Measurements from ENCODE around the gene LTBP2.
"Not testable (repeated sequence)": the region's sequence is repeated elsewhere in the genome, so short reads cannot be mapped to it uniquely, and the experiment has no call there.

The LTBP2 gene

DNA sequence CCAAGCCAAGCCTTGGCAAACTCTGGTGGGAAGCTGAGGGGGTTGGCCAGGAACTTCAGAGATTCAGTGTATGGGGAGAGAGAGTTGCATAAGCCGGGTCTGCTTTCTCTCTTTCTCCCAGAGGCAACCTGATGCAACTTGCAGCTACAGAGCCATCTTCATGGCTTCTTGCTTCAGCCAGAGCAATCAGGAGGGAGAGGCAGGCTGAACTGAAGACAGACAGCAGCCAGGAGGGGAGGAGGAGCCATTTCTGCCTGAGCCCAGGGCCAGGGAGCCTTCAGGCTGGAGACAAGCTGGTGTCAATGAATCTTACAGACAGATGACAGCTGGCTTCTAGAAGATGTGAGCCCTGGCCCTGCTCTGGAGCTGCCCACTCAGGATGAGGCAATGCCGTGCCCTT lies 137.7 kb downstream of the LTBP2 start:
- no peak for DNase-seq

- DNase-seq = no peak
Measured at GRCh38 chr14:74472601-74473000, 139.4 kb downstream of the LTBP2 start.

DNA sequence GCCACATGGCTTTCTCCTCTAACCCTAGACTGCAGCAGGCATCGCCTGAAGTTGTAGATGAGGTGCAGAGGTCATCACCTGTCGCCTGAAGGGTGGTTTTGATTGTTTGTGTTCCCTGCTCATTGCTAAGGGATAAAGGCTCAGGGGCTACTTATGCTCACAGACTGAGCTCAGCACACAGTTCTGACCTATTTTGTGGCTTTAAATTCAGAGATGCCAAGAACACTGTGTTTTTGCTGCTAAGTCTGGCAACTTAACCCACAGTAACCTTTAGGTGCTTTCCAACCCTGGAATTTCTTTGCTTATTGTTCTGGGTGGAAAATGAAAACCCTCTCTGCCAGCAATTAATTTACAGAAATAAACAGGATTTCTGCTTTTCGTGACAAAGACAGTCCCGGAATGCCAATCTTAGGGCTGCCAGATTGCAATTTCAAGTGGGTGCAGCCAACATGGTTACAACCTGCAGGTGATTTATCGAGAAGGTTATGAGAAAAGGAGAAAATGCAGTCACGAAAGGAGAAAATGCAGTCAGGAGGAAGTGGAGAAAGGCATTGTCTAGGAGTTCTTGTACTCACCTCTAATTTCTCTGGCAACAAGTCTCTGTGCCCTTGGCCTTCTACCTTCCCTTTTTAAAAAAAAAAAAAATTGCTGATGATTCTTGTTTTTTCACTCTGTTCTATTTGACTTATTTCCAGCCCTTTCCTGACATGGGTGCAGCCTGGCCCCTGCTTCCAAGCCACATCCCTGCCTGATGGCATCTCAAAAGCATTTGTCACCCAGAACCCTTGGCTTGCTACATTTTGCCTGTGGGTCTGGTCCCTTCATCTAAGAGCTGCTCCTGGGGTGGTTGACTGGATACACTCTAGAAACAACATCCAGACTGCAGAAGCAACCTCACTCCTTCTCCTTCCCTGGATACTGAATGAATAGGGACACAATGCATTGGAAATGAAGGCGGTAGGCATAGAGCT lies 142.2 kb downstream of the LTBP2 start:
- DNase-seq = no peak

- no peak for DNase-seq
Measured at GRCh38 chr14:74468513-74468912, 143.5 kb downstream of the LTBP2 start.

DNA sequence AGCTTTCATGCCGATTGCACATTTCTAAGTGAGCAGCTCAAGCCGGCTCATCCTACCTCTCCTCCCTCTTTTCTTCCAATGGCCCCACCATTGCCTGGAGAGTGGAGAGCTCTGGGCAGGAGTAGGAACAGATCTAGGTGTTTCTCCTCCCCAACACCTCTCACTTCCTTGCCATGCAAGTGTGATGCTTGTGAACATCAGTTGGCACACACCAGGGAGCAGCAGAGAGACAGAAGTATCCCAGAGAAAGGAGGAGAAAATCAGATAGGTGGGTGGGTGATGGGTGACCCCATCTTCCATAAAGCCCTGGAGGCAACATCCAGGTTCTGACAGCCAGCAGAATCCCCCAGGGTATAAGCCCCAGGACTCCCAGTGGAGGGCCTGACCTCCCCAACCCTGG lies 146.7 kb downstream of the LTBP2 start:
- no peak for DNase-seq

GRCh38 chr14:74464785-74465184 lies 147.3 kb downstream of the LTBP2 start:
- DNase-seq = no peak

GRCh38 chr14:74463697-74464096 lies 148.3 kb downstream of the LTBP2 start:
- DNase-seq = no peak

DNA sequence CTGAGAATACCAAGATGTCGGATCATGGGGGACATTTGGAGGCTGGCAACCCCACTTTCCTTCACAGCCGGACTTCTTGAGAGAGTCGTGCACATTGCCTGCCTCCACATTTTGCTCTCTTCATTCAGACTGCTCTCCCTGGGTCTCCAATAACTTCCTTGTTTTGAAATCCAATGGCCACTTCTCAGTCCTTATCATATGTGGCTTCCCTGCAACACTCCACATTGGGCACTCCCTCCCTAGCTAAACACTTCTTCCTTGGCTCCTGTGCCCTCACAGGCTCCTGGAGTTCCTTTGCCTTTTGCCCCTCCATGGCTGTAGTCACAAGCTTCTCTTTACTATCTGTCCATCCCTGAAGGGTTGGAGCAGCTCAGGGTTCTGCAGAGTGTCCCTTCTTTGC lies 149.0 kb downstream of the LTBP2 start:
- no peak for DNase-seq

DNA sequence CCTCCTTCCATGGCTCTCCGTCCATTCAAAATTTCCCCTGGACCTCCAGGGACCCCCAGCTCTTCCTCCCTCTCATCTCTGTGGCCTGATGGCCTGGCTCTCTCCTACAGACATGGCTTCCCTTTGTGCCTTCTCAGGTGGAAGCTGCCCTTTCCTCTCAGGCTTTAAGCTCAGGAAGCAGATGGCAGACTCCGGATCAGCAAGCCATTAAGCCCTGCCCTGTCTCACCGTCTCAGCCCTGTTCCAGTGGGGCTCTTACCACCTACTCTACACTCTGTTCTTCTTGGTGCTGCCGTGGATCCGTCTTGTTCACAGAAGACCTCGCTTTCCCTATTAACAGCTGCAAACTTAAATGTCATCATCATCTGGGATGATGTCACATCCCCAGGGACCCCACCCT lies 152.1 kb downstream of the LTBP2 start:
- no peak for DNase-seq

DNA sequence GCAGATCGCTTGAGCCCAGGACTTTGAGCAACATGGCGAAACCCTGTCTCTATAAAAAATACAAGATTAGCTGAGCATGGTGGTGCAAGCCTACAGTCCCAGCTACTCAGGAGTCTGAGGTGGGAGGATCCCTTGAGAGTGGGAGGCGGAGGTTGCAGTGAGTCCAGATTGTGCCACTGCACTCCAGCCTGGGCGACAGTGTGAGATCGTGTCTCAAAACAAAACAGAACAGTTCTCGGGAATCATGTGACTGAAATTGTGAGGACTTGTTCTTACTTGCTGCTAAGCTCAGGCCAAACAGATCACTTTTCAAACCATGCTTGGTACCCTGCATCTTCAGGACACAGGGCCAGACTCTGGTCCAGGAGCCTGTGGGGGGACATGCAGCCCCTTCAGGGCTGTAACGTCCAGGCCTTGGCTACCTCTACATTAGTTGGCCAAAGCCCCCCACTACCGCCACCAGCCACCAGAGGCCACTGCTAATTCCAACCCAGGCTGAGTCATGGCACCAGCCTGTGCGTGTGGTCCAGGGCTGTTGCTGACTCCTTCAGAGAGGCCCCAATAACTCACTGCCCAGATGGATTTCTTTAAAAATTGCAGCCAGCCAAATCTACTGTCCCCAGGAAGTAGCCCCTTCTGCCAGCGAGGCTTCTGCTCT lies 152.6 kb downstream of the LTBP2 start:
- no peak for DNase-seq

DNA sequence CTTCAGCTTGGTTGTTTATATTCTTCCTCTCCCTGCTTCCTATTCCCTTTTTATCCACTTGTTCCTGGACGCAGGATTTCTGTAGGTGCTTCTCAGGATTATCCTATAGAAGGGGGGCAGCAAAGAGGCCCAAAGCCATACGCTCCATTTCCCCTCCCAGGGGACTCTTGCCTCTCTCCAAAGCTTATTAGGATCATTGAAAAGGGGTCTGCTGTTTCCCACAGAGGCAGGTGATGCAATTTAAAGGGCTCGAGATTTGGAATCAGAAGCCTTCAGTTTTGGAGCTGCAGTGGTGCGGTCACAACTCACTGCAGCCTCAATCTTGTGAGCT lies 154.5 kb downstream of the LTBP2 start:
- DNase-seq = no peak

- DNase-seq = no peak
Measured at GRCh38 chr14:74456684-74457564, 155.1 kb downstream of the LTBP2 start.

DNA sequence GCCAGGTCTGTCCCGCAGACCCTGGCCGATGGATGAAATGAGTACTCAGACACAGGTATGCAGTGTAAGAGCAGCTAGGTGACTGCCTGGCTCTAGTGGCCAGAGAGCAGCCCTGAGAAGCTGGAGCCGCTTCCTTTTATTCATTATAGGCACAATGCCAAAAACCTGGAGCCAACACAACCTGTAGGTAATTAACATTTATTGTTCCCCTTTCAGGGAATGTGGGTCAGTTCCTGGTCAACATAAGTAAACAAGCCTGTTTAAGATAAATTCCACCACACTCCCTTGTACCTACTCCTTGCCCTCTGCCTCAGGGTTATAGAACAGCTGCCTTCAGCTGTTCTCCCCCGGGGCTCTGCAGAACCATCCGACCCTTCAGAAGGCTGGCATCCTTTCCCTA lies 157.6 kb downstream of the LTBP2 start:
- not testable (repeated sequence) for DNase-seq
